Frontal cortex (tissue), 4 donors: ENCODE results near the gene TECTA. TPM values are rescaled to one million over a fixed set of nuclear protein-coding genes. Genes with fewer than 3 reads are reported as not detected.

ENCODE experiments used
- DNase-seq, 2 donors: peaks; one replicate each; pipeline ENCODE4 v3.0.0; 2012; ENCODE audit warnings: low spot score in 2 of 2
- FAIRE-seq: peaks from 2 replicates; lab custom pipeline; 2012; peaks lifted over from hg19 to GRCh38; lab: Jason Lieb, UNC
- total RNA-seq: library from RNA; depleted of rRNA; stranded (reverse); fragments of >200 nt; gene quantifications from one replicate; pipeline ENCODE4 v1.2.3, GENCODE V29; 2014
- donor health status: control.
- donor health status: control.
- donor health status: control.

The TECTA gene
- 2.0 TPM for total RNA-seq

- FAIRE-seq, result no peak
- DNase-seq, result no peak
Measured at GRCh38 chr11:121100943-121101342, at the start of gene TECTA. TSS of gene TECTA (plus strand) at chr11:121101243. CDS start at chr11:121102666, 1,423 bp downstream.

GRCh38 chr11:121053244-121053643 lies 47.8 kb upstream of the TECTA start:
- FAIRE-seq (no peak), DNase-seq (no peak)

GRCh38 chr11:121054266-121054665 lies 46.8 kb upstream of the TECTA start:
- FAIRE-seq, result no peak

GRCh38 chr11:121055076-121055475 lies 46.0 kb upstream of the TECTA start:
- no peak for DNase-seq
- no peak for FAIRE-seq

More at GRCh38 chr11:121054266-121054665, 46.8 kb upstream of the TECTA start:
- DNase-seq, result no peak

- DNase-seq (no peak), FAIRE-seq (no peak)
Measured at GRCh38 chr11:121057922-121058321, 43.1 kb upstream of the TECTA start.

GRCh38 chr11:121058941-121059340 lies 42.1 kb upstream of the TECTA start:
- FAIRE-seq (no peak), DNase-seq (no peak)

- no peak for DNase-seq
Measured at GRCh38 chr11:121059605-121060004, 41.4 kb upstream of the TECTA start.

GRCh38 chr11:121063728-121064127 lies 37.3 kb upstream of the TECTA start:
- FAIRE-seq, result no peak
- no peak for DNase-seq

More at GRCh38 chr11:121059605-121060004, 41.4 kb upstream of the TECTA start:
- peak; percentile 64 for FAIRE-seq

GRCh38 chr11:121066623-121067022 lies 34.4 kb upstream of the TECTA start:
- no peak for FAIRE-seq

GRCh38 chr11:121067026-121067425 lies 34.0 kb upstream of the TECTA start:
- FAIRE-seq (no peak), DNase-seq (no peak)

More at GRCh38 chr11:121066623-121067022, 34.4 kb upstream of the TECTA start:
- no peak for DNase-seq

GRCh38 chr11:121067453-121067852 lies 33.6 kb upstream of the TECTA start:
- FAIRE-seq (no peak), DNase-seq (no peak)

- FAIRE-seq, result no peak
- no peak for DNase-seq
Measured at GRCh38 chr11:121067962-121068647, 32.9 kb upstream of the TECTA start.

- FAIRE-seq (no peak), DNase-seq (no peak)
Measured at GRCh38 chr11:121068787-121069186, 32.3 kb upstream of the TECTA start.

- FAIRE-seq, result no peak
- DNase-seq, result no peak
Measured at GRCh38 chr11:121070951-121071845, 29.8 kb upstream of the TECTA start.

GRCh38 chr11:121071846-121072450 lies 29.1 kb upstream of the TECTA start:
- DNase-seq, result no peak

GRCh38 chr11:121081321-121081720 lies 19.7 kb upstream of the TECTA start:
- no peak for DNase-seq
- FAIRE-seq, result no peak

More at GRCh38 chr11:121071846-121072450, 29.1 kb upstream of the TECTA start:
- no peak for FAIRE-seq

GRCh38 chr11:121082219-121082618 lies 18.8 kb upstream of the TECTA start:
- FAIRE-seq (no peak), DNase-seq (no peak)

- FAIRE-seq (no peak), DNase-seq (no peak)
Measured at GRCh38 chr11:121082670-121083069, 18.4 kb upstream of the TECTA start.

GRCh38 chr11:121086866-121087265 lies 14.2 kb upstream of the TECTA start:
- DNase-seq (no peak), FAIRE-seq (no peak)

- FAIRE-seq (no peak), DNase-seq (no peak)
Measured at GRCh38 chr11:121089566-121089965, 11.5 kb upstream of the TECTA start.
